Measurements from ENCODE around the gene KHDRBS2. TPM values are rescaled to one million over a fixed set of nuclear protein-coding genes. Genes with fewer than 3 reads are reported as not detected.

KHDRBS2 gene
- total and polyA plus RNA-seq, 2 of the 13 experiments (the other 11 are each of a cell fraction or from before 2014, with no cell fraction given), result not detected

DNA sequence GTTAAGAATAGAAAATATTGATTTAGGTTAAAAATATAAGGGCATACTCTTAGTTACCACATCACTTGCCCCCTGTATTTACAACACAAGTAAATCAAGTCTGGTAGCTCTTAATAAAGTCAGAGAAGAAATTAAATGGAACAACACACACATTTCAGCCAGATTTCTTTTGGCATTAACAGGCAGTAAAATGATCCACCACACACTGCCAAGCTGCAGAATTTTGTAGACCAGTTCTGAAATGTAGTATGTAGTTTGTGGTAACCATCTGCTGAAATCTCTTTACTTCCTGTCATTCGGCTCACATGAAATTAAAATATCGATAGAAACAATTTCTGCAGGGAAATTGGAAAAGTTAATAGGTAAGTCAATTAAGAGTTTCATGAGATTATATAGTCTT, 326.8 kb downstream of the KHDRBS2 start (continued):
- TF ChIP-seq DRAP1 (CRISPR knock-in tag; IDR thresholded peaks at IDR 0.05) (no peak), RARA (CRISPR knock-in tag; IDR thresholded peaks at IDR 0.05) (no peak)

DNA sequence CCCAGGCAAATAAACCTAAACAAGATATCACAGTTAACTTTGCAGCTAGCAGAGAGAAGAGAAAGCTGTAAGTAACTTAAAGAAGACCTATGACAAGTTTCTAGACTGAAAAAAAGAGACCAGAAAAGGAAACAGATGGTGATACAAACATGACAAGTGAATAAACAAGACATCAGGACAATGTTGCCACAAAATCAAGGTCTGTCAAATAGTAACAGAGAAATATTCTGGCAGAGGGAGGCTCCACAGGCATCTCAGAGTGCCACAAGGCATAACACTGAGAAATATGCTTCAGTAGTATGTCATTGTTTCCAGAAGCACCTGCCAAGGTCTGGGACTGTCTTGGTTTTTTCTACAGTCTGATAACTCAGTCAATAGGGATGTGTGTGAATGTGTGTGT, 332.2 kb downstream of the KHDRBS2 start:
- FAIRE-seq, result no peak
- no peaks in the 10 kb centered on the region for H4K20me1 ChIP-seq (ENCODE audit: insufficient read depth, low read length)
- no peak for DNase-seq (ENCODE audit: low spot score)
- BruUV-seq (replicated peaks), result no TSS peak
- peaks cover 41% of the 10 kb centered on the region for H3K9me3 ChIP-seq (ENCODE audit: low read length)
- no peaks in the 10 kb centered on the region for H3K36me3 ChIP-seq (replicated peaks in 1 of 2; ENCODE audit: control insufficient read depth in 1 of 2, insufficient read depth in 2 of 2, low read length in 2 of 2)
- CTCF ChIA-PET (ENCODE audit: low intra/inter-chr PET ratio, low total read pairs), result no interaction called here
- in situ Hi-C loops (cut with HindIII; ENCODE audit: extremely low pct_ligation_motif_present, low pct_unique_long_range_greater_than_20kb), result no loop called here
- H3K27me3 ChIP-seq (ENCODE audit: control insufficient read depth in 1 of 2, insufficient read depth in 2 of 2, low read length in 2 of 2), result no peaks in the 10 kb centered on the region
- H3K79me2 ChIP-seq (ENCODE audit: insufficient read depth, low read length), result no peaks in the 10 kb centered on the region
- POLR2A ChIA-PET, result no interaction called here
- no peaks in the 10 kb centered on the region for H3K4me1 ChIP-seq (ENCODE audit: insufficient read depth, low read length)
- H3K9ac ChIP-seq (ENCODE audit: insufficient read depth, low read depth, low read length), result no peak overlapping the region
- ATAC-seq, result no peak
- TF ChIP-seq NFRKB (IDR thresholded peaks at IDR 0.05), result no peak
- TF ChIP-seq ZSCAN12 (CRISPR knock-in tag; IDR thresholded peaks at IDR 0.05), result no peak
- TF ChIP-seq THRA (CRISPR knock-in tag; IDR thresholded peaks at IDR 0.05; ENCODE audit: borderline replicate concordance), result no peak
- TF ChIP-seq PBX3 (CRISPR knock-in tag; IDR thresholded peaks at IDR 0.05; ENCODE audit: borderline replicate concordance), result no peak
- TF ChIP-seq, protein P1, sequence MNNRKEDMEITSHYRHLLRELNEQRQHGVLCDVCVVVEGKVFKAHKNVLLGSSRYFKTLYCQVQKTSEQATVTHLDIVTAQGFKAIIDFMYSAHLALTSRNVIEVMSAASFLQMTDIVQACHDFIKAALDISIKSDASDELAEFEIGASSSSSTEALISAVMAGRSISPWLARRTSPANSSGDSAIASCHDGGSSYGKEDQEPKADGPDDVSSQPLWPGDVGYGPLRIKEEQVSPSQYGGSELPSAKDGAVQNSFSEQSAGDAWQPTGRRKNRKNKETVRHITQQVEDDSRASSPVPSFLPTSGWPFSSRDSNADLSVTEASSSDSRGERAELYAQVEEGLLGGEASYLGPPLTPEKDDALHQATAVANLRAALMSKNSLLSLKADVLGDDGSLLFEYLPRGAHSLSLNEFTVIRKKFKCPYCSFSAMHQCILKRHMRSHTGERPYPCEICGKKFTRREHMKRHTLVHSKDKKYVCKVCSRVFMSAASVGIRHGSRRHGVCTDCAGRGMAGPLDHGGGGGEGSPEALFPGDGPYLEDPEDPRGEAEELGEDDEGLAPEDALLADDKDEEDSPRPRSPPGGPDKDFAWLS (CRISPR knock-in tag; IDR thresholded peaks at IDR 0.05; ENCODE audit: borderline replicate concordance), result no peak
- no peak for TF ChIP-seq ZNF782 (CRISPR knock-in tag; IDR thresholded peaks at IDR 0.05; ENCODE audit: borderline replicate concordance)
- no peak for TF ChIP-seq ZNF790 (CRISPR knock-in tag; IDR thresholded peaks at IDR 0.05; ENCODE audit: borderline replicate concordance)
- TF ChIP-seq KDM6A (CRISPR knock-in tag; IDR thresholded peaks at IDR 0.05; ENCODE audit: low read depth), result no peak
- TF ChIP-seq ERF (CRISPR knock-in tag; IDR thresholded peaks at IDR 0.05), result no peak
- TF ChIP-seq SOX6 (IDR thresholded peaks at IDR 0.05), result no peak
- TF ChIP-seq SOX6 (CRISPR knock-in tag; IDR thresholded peaks at IDR 0.05), result no peak
- TF ChIP-seq ZSCAN31 (CRISPR knock-in tag; IDR thresholded peaks at IDR 0.05; ENCODE audit: low read depth), result no peak
- no peak for TF ChIP-seq RORA (CRISPR knock-in tag; IDR thresholded peaks at IDR 0.05)
- TF ChIP-seq SNAPC5 (CRISPR knock-in tag; IDR thresholded peaks at IDR 0.05; ENCODE audit: borderline replicate concordance), result no peak
- no peak for TF ChIP-seq U2AF2 (IDR thresholded peaks at IDR 0.05; ENCODE audit: low read depth, low read length)
- intact Hi-C loops (cut with micrococcal nuclease; ENCODE audit: unreplicated experiment), result no loop called here
- H3K4me2 ChIP-seq (ENCODE audit: low read depth, low read length), result no peak overlapping the region
- H3K4me3 ChIP-seq (replicated peaks in 1 of 3; ENCODE audit: insufficient read depth in 1 of 3, low read depth in 2 of 3, low read length in 3 of 3), result no peak overlapping the region
- H3K27ac ChIP-seq (ENCODE audit: extremely low read length, insufficient read depth, low read length), result no peak overlapping the region
- no peak overlapping the region for H2AFZ ChIP-seq (ENCODE audit: low read length)

Measured in HepG2 (cell line).